Subcutaneous adipose tissue (tissue), 4 donors: ENCODE data around the gene ADAMTS1. TPM values are rescaled to one million over a fixed set of nuclear protein-coding genes. Genes with fewer than 3 reads are reported as not detected.

Source experiments
- CTCF ChIP-seq: fragments of 450-650 bp; IDR thresholded peaks from one replicate; pipeline ENCODE4 v1.5.1; 2016; ENCODE audit warnings: low read depth, mild to moderate bottlenecking, control low read depth, antibody characterized with exemption, moderate library complexity
- total RNA-seq, 4 donors: library from RNA; depleted of rRNA; stranded (reverse); fragments of >200 nt; gene quantifications; one replicate each; pipeline ENCODE4 v1.1.0, GENCODE V29; 2016

The ADAMTS1 gene
- total RNA-seq, 4 donors from 2014 or later, result 106 to 173 (median 118) TPM

GRCh38 chr21:26835027-26835713, 10.0 kb downstream of the ADAMTS1 start:
- TF ChIP-seq CTCF, result no peak

GRCh38 chr21:26834181-26834905, 10.9 kb downstream of the ADAMTS1 start:
- no peak for TF ChIP-seq CTCF

GRCh38 chr21:26833460-26833939, 11.7 kb downstream of the ADAMTS1 start:
- no peak for TF ChIP-seq CTCF

GRCh38 chr21:26833011-26833410, 12.2 kb downstream of the ADAMTS1 start:
- TF ChIP-seq CTCF, result no peak

- no peak for TF ChIP-seq CTCF
These were observed 12.7 kb downstream of the ADAMTS1 start for GRCh38 chr21:26832546-26832945.

- no peak for TF ChIP-seq CTCF
These were observed 18.4 kb downstream of the ADAMTS1 start for GRCh38 chr21:26826801-26827200.

GRCh38 chr21:26820509-26820908, 24.7 kb downstream of the ADAMTS1 start:
- TF ChIP-seq CTCF, result no peak
